ENCODE results near the gene OSBP2. TPM values are rescaled to one million over a fixed set of nuclear protein-coding genes. Genes with fewer than 3 reads are reported as not detected.

Gene OSBP2
- total and polyA plus RNA-seq, 9 donors, result 1.3 to 5.1 (median 1.4) TPM

DNA sequence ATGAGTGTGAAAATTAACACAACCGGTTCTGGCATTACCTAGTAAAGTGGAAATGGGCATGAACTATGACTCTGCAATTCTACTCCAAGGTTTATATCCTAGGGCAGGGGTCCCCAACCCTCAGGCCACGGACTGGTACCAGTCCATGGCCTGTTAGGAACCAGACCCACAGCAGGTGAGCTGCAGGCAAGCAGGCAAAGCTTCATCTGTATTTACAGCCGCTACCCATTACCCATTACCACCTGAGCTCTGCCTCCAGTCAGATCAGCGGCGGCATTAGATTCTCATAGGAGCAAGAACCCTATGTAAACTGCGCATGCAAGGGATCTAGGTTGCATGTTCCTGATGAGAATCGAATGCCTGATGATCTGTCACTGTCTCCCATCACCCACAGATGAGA, 224.1 kb downstream of the OSBP2 start:
- no peak for DNase-seq
- H3K9me3 ChIP-seq, result no peaks in the 10 kb centered on the region
- no peak for TF ChIP-seq EP300 (IDR thresholded peaks at IDR 0.05)
- TF ChIP-seq, protein P1, sequence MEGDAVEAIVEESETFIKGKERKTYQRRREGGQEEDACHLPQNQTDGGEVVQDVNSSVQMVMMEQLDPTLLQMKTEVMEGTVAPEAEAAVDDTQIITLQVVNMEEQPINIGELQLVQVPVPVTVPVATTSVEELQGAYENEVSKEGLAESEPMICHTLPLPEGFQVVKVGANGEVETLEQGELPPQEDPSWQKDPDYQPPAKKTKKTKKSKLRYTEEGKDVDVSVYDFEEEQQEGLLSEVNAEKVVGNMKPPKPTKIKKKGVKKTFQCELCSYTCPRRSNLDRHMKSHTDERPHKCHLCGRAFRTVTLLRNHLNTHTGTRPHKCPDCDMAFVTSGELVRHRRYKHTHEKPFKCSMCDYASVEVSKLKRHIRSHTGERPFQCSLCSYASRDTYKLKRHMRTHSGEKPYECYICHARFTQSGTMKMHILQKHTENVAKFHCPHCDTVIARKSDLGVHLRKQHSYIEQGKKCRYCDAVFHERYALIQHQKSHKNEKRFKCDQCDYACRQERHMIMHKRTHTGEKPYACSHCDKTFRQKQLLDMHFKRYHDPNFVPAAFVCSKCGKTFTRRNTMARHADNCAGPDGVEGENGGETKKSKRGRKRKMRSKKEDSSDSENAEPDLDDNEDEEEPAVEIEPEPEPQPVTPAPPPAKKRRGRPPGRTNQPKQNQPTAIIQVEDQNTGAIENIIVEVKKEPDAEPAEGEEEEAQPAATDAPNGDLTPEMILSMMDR (IDR thresholded peaks at IDR 0.05), result no peak
- TF ChIP-seq POLR2A (IDR thresholded peaks at IDR 0.05), result no peak
- 85 to 88% (median 87%) methylated on average over 7 of the region's 7 CpGs for WGBS, 3 donors
- no peak overlapping the region for H3K4me3 ChIP-seq
- H3K27me3 ChIP-seq, result no peaks in the 10 kb centered on the region
- no peaks in the 10 kb centered on the region for H3K4me1 ChIP-seq (ENCODE audit: insufficient read depth)
- H3K36me3 ChIP-seq, result no peaks in the 10 kb centered on the region
- no peak overlapping the region for H3K27ac ChIP-seq
- intact Hi-C loops (cut with DNase I), result no loop called here

DNA sequence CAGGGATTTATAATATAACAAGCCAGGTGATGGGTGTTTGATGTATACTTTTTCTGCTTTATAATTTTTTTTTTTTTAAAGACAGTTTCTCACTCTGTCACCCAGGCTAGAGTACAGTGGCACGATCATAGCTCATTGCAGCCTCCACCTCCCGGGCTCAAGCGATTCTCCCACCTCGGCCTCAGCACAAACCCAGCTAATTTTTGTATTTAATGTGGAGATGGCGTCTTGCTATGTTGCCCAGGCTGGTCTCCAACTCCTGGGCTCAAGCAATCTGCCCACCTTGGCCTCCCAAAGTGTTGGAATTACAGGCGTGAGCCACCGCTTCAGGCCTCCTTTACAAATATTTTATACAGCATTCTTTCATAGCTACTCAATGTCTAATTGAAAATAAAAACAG, 225.3 kb downstream of the OSBP2 start:
- Histone ChIP-seq H3K4me1 (ENCODE audit: insufficient read depth) (no peaks in the 10 kb centered on the region), H3K4me3 (no peak overlapping the region), H3K9me3 (no peaks in the 10 kb centered on the region), H3K27me3 (no peaks in the 10 kb centered on the region), H3K27ac (no peak overlapping the region), H3K36me3 (no peaks in the 10 kb centered on the region)
- 78 to 85% (median 84%) methylated on average over 7 of the region's 7 CpGs for WGBS, 3 donors
- DNase-seq, result no peak
- intact Hi-C loops (cut with DNase I), result loop anchor here in 3 of 4 donors (10.0 kb wide), 2 partner anchors 145 to 285 kb away; partner anchors contain the start of gene SLC35E4 (in 3 of the 3)
- TF ChIP-seq EP300 (IDR thresholded peaks at IDR 0.05) (no peak), POLR2A (IDR thresholded peaks at IDR 0.05) (no peak)
- TF ChIP-seq, protein P1 (IDR thresholded peaks at IDR 0.05), result no peak

DNA sequence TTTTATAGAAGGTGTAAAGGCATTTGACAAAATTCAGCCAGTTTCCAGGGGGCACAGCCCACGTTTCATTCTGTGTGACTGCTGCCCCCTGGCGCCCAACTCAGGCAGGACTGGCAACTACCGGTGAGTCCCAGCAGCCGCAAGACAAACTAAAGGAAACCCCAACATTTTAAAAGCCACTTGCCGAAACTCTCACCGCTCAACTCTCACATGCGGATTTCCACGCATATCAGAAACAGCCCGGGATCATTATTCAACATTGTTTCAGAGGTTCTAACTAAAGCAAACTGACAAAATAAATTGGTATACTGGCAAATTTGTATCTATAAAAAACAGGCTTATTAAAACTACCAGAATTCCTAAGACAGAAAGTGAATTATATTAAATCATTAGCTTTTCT, 225.7 kb downstream of the OSBP2 start:
- Histone ChIP-seq H3K4me1 (ENCODE audit: insufficient read depth) (no peaks in the 10 kb centered on the region), H3K27ac (no peak overlapping the region), H3K36me3 (no peaks in the 10 kb centered on the region), H3K9me3 (no peaks in the 10 kb centered on the region), H3K27me3 (no peaks in the 10 kb centered on the region), H3K4me3 (no peak overlapping the region)
- intact Hi-C loops (cut with DNase I), result loop anchor here in 3 of 4 donors (10.0 kb wide), 2 partner anchors 146 to 286 kb away; partner anchors contain the start of gene SLC35E4 (in 3 of the 3)
- peak; percentile 76 to 89 (median 86) for DNase-seq
- TF ChIP-seq POLR2A (IDR thresholded peaks at IDR 0.05) (no peak), EP300 (IDR thresholded peaks at IDR 0.05) (no peak)
- TF ChIP-seq, protein P1 (IDR thresholded peaks at IDR 0.05), result peak; percentile 69 to 90 (median 72)
- WGBS, 3 donors, result 0 to 1% (median 1%) methylated on average over 9 of the region's 9 CpGs

DNA sequence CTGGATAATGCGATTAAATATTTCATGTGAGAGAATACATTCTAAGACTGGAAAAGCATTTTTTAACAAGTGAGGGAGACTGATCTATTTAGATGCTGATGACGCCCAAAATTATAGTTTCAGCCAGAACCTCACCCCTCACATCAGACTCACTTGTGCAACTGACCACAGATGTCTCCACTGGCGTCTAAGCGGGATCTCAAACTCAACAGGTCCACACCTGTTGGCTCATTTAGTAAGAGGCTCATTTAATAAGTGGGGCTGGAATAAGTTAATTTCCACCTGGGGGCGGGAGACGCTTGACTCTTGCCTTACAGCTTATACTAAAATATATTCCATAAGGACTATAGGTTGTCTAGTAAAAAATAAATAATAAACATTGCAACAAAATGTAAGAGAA, 226.4 kb downstream of the OSBP2 start:
- Histone ChIP-seq H3K36me3 (no peaks in the 10 kb centered on the region), H3K27ac (no peak overlapping the region), H3K27me3 (no peaks in the 10 kb centered on the region), H3K4me3 (no peak overlapping the region), H3K9me3 (no peaks in the 10 kb centered on the region), H3K4me1 (ENCODE audit: insufficient read depth) (no peaks in the 10 kb centered on the region)
- intact Hi-C loops (cut with DNase I), result loop anchor here in 3 of 4 donors (10.0 kb wide), 2 partner anchors 146 to 286 kb away; partner anchors contain the start of gene SLC35E4 (in 3 of the 3)
- TF ChIP-seq, protein P1 (IDR thresholded peaks at IDR 0.05), result no peak
- TF ChIP-seq POLR2A (IDR thresholded peaks at IDR 0.05) (no peak), EP300 (IDR thresholded peaks at IDR 0.05) (no peak)
- WGBS, 3 donors, result 46 to 59% (median 56%) methylated on average over 6 of the region's 6 CpGs
- DNase-seq, result no peak
